Measurements from ENCODE around the gene ERFE.
A peak's percentile ranks its signal among the peaks of the same experiment; 100 is the strongest.

ERFE gene

DNA sequence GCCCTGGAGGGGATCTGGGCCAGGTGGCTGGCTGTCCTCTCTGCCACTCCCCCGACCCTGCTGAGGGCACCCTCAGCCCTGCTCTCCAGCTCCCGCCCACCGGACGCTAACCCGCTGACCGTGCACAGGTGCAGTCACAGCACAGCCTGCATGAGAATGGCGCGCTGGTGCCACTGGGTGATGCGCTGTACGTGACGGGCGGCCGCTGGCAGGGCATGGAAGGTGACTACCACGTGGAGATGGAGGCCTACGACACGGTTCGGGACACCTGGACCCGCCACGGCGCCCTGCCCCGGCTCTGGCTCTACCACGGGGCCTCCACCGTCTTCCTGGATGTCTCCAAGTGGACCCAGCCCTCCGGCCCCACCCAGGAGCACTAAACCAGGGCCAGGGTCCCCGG, 8.1 kb upstream of the ERFE start:
- TF ChIP-seq, protein P1, sequence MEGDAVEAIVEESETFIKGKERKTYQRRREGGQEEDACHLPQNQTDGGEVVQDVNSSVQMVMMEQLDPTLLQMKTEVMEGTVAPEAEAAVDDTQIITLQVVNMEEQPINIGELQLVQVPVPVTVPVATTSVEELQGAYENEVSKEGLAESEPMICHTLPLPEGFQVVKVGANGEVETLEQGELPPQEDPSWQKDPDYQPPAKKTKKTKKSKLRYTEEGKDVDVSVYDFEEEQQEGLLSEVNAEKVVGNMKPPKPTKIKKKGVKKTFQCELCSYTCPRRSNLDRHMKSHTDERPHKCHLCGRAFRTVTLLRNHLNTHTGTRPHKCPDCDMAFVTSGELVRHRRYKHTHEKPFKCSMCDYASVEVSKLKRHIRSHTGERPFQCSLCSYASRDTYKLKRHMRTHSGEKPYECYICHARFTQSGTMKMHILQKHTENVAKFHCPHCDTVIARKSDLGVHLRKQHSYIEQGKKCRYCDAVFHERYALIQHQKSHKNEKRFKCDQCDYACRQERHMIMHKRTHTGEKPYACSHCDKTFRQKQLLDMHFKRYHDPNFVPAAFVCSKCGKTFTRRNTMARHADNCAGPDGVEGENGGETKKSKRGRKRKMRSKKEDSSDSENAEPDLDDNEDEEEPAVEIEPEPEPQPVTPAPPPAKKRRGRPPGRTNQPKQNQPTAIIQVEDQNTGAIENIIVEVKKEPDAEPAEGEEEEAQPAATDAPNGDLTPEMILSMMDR (IDR thresholded peaks at IDR 0.05; ENCODE audit: unreplicated experiment in 3 of 3) = no peak
- Mint-ChIP-seq H3K27ac (no peak overlapping the region), H3K4me3 (no peak overlapping the region), H3K27me3 (ENCODE audit: low read depth) (peaks cover 4% of the 10 kb centered on the region), H3K9me3 (no peaks in the 10 kb centered on the region), H3K36me3 (ENCODE audit: low read depth) (no peaks in the 10 kb centered on the region), H3K4me1 (peaks cover 12% of the 10 kb centered on the region)

DNA sequence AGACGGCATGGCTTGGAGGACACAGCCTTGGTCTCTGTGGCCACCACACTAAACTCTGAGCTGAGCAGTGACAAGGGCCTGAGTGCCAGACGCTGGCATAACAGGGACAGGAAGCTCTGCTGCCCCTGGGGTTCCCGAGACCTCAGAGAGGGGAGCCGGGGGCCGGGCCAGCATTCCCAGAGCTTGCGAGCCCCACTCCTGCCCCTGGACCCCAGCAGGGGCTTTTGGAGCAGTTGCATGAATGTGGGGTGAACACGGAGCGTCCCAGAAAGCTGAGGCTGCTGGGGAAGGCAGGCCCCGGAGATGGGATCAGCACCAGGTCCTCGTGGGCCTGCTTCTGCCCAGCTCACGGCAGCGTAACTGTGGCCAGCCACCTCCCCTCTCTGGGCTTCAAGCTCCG, 7.6 kb upstream of the ERFE start:
- Mint-ChIP-seq H3K9me3 (no peaks in the 10 kb centered on the region), H3K36me3 (ENCODE audit: low read depth) (no peaks in the 10 kb centered on the region), H3K27ac (no peak overlapping the region), H3K4me3 (no peak overlapping the region), H3K27me3 (ENCODE audit: low read depth) (peaks cover 5% of the 10 kb centered on the region), H3K4me1 (peaks cover 15% of the 10 kb centered on the region)
- TF ChIP-seq, protein P1 (IDR thresholded peaks at IDR 0.05; ENCODE audit: unreplicated experiment in 3 of 3) = no peak

DNA sequence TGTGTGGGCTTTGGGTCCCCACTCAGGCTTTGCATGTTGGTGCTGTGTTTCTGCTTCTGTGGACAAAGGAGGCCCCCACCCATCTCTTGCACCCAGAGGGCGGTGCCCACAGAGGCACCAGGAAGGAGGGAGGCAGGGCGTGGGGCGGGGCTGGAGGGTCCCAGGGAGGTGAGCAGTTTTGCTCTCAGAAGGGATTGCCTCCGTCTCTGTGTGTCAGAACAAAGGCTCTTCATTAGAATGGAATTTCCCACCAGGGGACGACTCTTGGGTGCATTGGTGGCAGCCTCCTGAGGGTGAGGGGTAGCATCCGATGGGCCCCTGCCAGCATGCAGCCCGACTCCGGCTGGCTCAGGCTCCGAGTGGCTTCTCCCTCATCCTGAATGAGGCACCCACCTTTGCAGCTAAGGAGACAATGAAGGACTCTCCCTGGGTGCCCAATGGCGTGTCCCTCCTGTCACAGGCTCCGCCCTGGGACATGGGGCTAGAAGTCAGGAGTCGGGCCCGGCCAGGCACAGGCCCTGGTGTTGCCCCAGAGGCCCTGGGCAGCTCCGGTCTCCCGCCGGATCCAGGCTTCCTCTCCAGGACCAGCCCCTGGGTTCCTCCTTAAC, 7.0 kb upstream of the ERFE start:
- peaks cover 15% of the 10 kb centered on the region for H3K4me1 Mint-ChIP-seq
- no peaks in the 10 kb centered on the region for H3K9me3 Mint-ChIP-seq
- H3K27ac Mint-ChIP-seq = no peak overlapping the region
- TF ChIP-seq, protein P1 (IDR thresholded peaks at IDR 0.05; ENCODE audit: unreplicated experiment in 3 of 3) = no peak
- peaks cover 9% of the 10 kb centered on the region for H3K27me3 Mint-ChIP-seq (ENCODE audit: low read depth)
- no peaks in the 10 kb centered on the region for H3K36me3 Mint-ChIP-seq (ENCODE audit: low read depth)
- no peak overlapping the region for H3K4me3 Mint-ChIP-seq

DNA sequence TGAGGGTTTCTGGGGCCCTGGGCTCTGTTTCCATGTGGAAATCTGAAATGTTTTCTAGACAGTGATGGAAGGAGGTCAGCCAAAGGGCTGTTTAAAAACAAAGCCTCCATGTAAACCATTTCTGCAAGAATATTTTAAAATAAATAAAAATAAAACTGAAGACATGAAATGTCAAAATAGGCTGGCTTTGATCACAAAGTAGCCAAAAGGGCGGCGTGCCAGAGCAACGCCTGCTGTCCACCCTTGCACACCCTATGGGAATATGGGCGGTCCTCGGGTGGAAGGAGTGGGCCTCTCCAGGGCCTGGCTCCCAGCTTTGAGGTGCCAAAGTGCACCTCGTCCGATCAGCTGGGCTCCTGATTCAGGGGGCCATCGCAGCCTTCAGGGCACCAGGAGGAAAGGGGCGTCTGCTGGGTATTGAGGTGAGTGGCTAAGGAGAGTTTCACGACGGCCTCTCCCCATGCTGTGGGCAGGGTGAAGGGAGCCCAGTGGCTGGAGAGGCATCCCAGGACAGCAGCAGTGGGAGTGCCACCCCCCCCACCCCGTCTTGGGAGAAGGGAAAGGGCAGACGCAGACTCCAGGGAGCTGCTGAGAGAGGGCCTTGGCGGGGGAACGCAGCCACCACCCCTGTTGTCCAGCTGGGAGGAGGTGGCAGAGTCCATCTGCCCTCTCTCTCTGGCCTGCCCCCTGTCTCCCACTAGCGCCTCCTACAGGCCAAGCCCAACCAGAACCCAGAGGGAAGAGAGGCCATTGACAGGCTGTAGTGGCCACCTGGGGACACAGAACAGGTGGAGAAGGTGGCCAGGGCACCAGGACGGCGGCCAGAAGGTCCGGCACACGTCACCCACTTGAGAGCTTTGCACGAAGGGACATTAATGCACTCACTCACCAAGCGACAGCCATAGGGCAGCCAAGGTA, 5.7 kb upstream of the ERFE start:
- no peaks in the 10 kb centered on the region for H3K36me3 Mint-ChIP-seq (ENCODE audit: low read depth)
- H3K4me3 Mint-ChIP-seq = no peak overlapping the region
- peak overlapping the region in 1 of 3 experiments; percentile 70 for H3K27ac Mint-ChIP-seq
- H3K9me3 Mint-ChIP-seq = no peaks in the 10 kb centered on the region
- peaks cover 9% of the 10 kb centered on the region for H3K27me3 Mint-ChIP-seq (ENCODE audit: low read depth)
- TF ChIP-seq, protein P1 (IDR thresholded peaks at IDR 0.05; ENCODE audit: unreplicated experiment in 3 of 3) = no peak
- H3K4me1 Mint-ChIP-seq = peaks cover 15% of the 10 kb centered on the region

DNA sequence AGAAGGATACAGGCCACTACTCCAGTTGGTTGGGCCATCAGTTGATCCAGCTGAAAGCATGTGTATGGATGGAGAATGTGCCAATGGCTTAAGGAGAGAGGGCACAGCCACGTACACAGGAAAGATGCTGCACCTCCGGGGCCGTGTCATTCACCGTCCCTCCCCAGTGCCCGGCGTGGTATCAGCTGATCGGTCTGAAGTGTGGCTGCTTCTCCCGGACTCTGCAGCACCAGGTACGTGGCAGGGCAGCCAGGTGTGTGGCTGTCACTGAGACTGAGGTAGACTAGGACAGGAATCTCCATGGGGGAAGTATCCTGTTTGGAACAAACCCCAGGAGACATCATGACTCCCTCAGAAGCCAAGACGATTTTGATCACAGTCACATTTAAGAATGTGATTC, 4.2 kb upstream of the ERFE start:
- Mint-ChIP-seq H3K27ac (peak overlapping the region in 2 of 3 experiments; percentile 29 to 64), H3K36me3 (ENCODE audit: low read depth) (no peaks in the 10 kb centered on the region), H3K9me3 (no peaks in the 10 kb centered on the region), H3K4me1 (peaks cover 20% of the 10 kb centered on the region), H3K4me3 (no peak overlapping the region), H3K27me3 (ENCODE audit: low read depth) (peaks cover 14% of the 10 kb centered on the region)
- TF ChIP-seq, protein P1 (IDR thresholded peaks at IDR 0.05; ENCODE audit: unreplicated experiment in 3 of 3) = no peak

Measured in nephron (organoid).